HG02571 (cell line): ENCODE measurements around the gene UBQLN4.
"Not testable (repeated sequence)": the region's sequence is repeated elsewhere in the genome, so short reads cannot be mapped to it uniquely, and the experiment has no call there.

Experiments used
- ATAC-seq: cut with Tn5 transposase; IDR thresholded peaks from one replicate; pipeline ENCODE4 v1.9.1; 2021; ENCODE audit warnings: mild to moderate bottlenecking, moderate library complexity; ENCODE audit not compliant: unreplicated experiment

Gene UBQLN4

GRCh38 chr1:156062189-156062588 is 8.6 kb upstream of the UBQLN4 start:
- no peak for ATAC-seq

- ATAC-seq, result no peak
These were observed 7.5 kb upstream of the UBQLN4 start, which contains the start of gene RAB25 for GRCh38 chr1:156060937-156061636. Gene RAB25, plus strand, starts transcription at chr1:156061160. Its CDS starts 241 bp downstream, at chr1:156061401.

GRCh38 chr1:156056326-156056849 is 2.8 kb upstream of the UBQLN4 start:
- ATAC-seq, result no peak

DNA sequence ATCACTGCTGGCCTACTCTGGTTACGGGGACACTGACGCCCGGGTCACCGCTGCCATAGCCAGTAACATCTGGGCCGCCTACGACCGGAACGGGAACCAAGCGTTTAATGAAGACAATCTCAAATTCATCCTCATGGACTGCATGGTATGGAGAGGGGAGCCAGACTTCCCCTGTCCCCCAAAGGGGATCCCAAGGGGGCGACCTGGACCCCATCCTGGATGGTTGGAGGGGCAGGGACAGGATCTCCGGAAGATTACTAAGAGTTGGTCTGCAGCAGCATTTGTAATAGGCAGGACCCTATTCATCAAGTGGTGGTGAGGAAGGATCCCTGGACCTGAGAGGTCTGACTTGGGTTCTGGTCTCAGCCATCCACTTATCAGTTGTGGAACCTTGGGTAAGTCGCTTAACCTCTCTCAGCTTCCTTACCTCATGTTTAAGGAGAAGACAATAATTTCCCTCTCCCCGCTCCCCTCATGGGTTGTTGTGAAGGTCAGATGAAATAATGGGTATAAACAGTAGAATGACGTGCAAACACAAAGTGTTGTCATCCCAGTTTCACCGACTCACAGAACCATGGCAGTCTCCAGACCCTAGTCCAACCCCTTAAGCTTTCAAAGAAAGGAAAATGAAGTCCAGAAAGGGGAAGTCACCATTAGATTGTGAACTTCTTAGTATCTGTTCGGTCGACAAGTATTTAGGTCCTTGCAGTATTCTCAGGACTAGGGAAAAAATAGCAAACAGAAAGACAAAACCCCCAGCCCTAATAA is 1.9 kb upstream of the UBQLN4 start:
- no peak for ATAC-seq

DNA sequence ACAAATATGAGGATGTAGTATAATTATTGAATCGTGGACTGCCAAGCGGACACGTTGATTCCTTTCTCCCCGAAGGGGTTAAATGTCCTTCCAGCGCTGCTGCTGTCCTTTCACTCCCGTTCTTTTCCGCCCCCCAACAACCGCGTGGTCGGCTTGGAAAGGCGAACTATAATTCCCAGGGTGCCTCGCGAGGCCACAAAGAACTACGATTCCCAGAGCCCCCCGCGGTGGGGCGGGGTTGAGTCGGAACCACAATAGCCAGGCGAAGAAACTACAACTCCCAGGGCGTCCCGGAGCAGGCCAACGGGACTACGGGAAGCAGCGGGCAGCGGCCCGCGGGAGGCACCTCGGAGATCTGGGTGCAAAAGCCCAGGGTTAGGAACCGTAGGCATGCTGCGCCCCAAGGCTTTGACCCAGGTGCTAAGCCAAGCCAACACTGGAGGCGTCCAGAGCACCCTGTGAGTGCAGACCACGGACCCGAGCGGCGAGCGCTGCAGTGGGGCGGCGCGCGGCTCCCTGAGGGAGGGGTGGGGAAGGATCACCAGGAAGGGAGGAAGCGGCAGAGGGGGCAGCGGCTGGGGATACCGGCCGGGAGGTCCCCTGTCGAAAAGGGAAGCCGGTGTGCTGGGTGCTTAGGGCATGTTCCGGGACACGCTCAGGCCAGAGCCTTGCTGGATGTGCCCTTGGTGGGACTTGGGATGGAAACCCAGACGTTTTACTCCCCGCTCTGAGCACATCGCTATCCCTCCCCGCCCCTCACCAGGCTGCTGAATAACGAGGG is 1.1 kb upstream of the UBQLN4 start, which contains the start of gene LAMTOR2:
Gene LAMTOR2 (plus strand): TSS at position 283 of the 781 bp plus-strand sequence. CDS start 108 bp downstream, at position 391.
- peak; percentile 66 for ATAC-seq

DNA sequence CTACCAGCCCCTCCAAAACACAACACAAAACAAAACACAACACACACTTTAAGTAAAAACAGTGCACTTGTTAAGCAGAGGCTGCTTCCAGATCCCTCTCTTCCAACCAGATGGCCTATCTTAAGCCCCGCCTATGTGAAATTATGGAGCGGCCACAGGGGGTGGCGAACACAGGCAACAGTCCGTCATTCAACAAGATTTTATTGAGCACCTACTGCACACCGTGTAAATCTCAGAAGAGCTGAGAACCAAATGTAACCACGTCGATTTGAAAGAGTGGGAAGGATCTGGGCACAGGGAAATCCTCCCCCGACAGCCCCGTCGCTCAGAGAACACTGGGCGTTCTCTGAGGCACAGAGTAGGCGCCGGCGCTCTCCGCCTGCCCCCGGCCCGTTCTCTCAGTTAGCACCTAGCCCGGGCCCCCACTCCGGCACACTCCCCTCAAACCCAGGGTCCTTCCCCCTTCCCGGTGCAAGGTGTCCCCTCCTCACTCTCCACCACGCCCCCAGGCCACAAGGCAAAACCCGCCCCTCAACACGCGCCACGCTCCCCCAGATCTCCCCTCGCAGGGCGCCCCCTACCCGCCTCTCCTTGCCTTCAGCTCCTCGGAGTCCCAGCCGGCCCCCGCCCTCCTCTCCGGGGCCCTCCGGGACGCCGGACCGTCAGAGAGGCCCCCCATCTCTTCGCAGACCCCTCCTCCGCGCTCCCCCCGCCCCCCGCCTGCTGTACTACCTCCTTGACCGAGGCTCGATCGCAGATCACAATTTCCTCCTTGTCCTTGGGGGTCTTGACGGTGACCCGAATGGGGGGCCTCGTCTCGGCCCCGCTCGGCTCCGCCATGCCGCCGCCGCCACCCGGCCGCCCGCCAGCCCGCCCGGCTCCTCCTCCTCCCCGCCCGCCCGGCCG is 483 bp downstream of the UBQLN4 start:
- peak; percentile 21 for ATAC-seq

- ATAC-seq, result no peak
These were observed 2.4 kb downstream of the UBQLN4 start for GRCh38 chr1:156051011-156051725.

- ATAC-seq, result no peak
These were observed 3.2 kb downstream of the UBQLN4 start for GRCh38 chr1:156050376-156050775.

- ATAC-seq, result no peak
These were observed 4.8 kb downstream of the UBQLN4 start for GRCh38 chr1:156048663-156049258.

DNA sequence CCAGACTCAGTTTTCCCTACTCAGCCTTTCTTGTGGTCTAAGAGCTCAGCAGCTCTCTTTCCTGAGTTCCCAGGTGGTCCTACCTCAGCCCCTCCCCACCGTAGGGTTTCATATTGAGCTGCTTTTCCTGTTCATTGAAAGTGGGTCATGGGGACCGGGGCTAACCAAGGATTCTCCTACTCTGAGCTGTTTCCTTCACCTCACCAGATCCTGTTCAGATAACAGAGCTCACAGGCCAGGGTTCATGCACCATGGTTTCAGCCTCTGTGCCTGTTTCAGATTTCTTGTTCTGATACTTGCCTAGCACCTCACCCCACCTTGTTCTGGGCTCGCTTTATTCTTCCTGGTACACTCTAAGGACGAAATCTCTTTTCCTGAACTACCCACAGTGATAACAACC is 8.5 kb downstream of the UBQLN4 start:
- no peak for ATAC-seq

DNA sequence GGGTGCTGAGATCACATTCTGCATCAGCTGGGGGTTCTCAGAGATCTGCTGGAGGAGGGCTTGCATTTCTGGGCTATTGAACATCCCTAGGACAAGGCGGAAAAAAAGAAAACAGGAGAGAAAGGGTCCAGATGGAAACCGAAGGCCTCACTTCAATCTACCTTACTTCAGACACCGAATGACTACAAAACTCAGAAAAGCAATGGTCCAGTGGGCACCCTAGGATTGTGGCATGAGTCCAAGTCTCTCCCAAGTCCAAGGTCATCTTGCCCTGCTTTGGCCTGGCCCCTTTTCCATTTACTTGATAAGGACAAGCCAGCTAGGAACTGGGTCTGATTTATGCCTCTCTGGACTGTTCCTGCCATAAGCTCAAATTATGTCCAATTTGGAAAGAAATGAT is 10.8 kb downstream of the UBQLN4 start:
- ATAC-seq, result no peak

DNA sequence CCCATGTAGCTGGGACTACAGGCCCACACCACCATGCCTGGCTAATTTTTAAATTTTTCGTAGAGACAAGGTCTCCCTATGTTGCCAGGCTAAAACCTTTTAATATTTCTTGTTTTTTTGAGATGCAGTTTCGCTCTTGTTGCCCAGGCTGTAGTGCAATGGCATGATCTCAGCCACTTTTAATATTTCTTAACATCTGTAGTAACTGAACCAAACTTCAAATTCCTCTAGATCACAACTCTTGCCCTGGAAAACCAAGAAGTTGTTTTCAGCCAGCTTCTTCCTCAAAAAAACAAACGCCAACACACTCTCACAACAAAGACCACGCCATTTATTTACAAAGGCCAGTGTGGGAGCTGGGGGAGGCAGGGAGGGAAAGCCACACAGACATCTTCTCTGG is 18.6 kb downstream of the UBQLN4 start:
- ATAC-seq, result not testable (repeated sequence)

DNA sequence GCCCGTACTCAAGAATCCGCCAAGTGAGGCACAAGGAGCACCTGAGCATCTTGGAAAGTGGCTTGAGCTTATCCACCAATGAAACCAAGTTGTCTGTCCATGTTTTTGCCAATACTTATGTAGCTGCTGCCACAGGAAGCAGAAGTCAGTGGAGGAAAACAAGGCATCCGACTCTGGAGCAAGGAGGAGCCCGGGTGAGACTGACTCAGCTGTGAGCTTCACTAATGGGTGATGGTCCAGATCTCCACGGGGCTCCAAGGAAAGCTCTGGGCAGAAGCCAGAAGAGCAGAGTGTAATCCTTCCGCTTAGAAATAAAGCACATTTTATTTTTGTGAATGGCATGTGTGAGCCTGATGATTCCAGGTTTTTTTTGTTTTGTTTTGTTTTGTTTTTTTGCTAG is 20.6 kb downstream of the UBQLN4 start:
- no peak for ATAC-seq

GRCh38 chr1:156026588-156026987 is 27.0 kb downstream of the UBQLN4 start:
- no peak for ATAC-seq

- no peak for ATAC-seq
These were observed 27.7 kb downstream of the UBQLN4 start for GRCh38 chr1:156025876-156026275.

GRCh38 chr1:156024801-156025200 is 28.8 kb downstream of the UBQLN4 start:
- no peak for ATAC-seq

DNA sequence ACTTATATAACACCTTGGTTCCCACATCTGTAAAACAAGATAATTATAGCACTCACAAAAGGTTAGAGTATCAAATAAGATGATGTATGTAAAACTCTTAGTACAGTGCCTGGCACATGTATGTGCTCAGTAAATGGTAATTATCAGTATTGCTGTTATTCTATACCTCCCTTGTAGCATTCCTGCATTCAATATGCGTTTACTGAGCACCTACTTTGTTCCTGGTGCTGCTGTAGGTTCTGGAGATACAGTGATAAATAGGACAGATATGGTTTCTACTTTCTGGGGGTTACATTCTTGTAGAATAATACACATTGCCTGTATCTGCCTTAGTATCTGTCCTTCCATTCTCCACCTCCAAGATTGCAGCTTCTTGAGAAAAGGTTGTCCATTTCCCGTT is 31.6 kb downstream of the UBQLN4 start:
- no peak for ATAC-seq

GRCh38 chr1:156021093-156021428 is 32.5 kb downstream of the UBQLN4 start:
- ATAC-seq, result no peak
